Measurements from ENCODE around the gene PRKCG. TPM values are rescaled to one million over a fixed set of nuclear protein-coding genes. Genes with fewer than 3 reads are reported as not detected.
"Not testable (repeated sequence)": the region's sequence is repeated elsewhere in the genome, so short reads cannot be mapped to it uniquely, and the experiment has no call there.

Gene PRKCG
- polyA plus RNA-seq, 1 donor from 2014 or later = not detected

GRCh38 chr19:53912653-53913052 is 30.7 kb downstream of the PRKCG start:
- Mint-ChIP-seq H3K27ac (no peak overlapping the region), H3K4me1 (peaks cover 3 to 14% (median 6%) of the 10 kb centered on the region in 3 donors), H3K4me3 (no peak overlapping the region), H3K27me3 (peaks cover 38% of the 10 kb centered on the region), H3K36me3 (peaks cover 2% of the 10 kb centered on the region), H3K9me3 (peaks cover 0 to 13% (median 10%) of the 10 kb centered on the region in 3 donors)

GRCh38 chr19:53915000-53915399 is 33.0 kb downstream of the PRKCG start:
- Mint-ChIP-seq H3K27me3 (peaks cover 22% of the 10 kb centered on the region), H3K27ac (no peak overlapping the region), H3K4me1 (peaks cover 0 to 8% (median 3%) of the 10 kb centered on the region in 3 donors), H3K36me3 (peaks cover 2% of the 10 kb centered on the region), H3K4me3 (no peak overlapping the region), H3K9me3 (peaks cover 1 to 12% (median 9%) of the 10 kb centered on the region in 3 donors)

GRCh38 chr19:53916004-53916403 is 34.0 kb downstream of the PRKCG start:
- peaks cover 0 to 4% (median 3%) of the 10 kb centered on the region in 3 donors for H3K4me1 Mint-ChIP-seq

GRCh38 chr19:53917356-53917755 is 35.4 kb downstream of the PRKCG start:
- peaks cover 0 to 3% (median 0%) of the 10 kb centered on the region in 3 donors for H3K4me1 Mint-ChIP-seq
- peaks cover 4% of the 10 kb centered on the region for H3K27me3 Mint-ChIP-seq
- no peak overlapping the region for H3K27ac Mint-ChIP-seq
- peaks cover 2% of the 10 kb centered on the region for H3K36me3 Mint-ChIP-seq
- H3K4me3 Mint-ChIP-seq = no peak overlapping the region
- H3K9me3 Mint-ChIP-seq = peaks cover 1 to 9% (median 7%) of the 10 kb centered on the region in 3 donors

More at GRCh38 chr19:53916004-53916403, 34.0 kb downstream of the PRKCG start:
- Mint-ChIP-seq H3K9me3 (peaks cover 1 to 11% (median 9%) of the 10 kb centered on the region in 3 donors), H3K4me3 (no peak overlapping the region), H3K27ac (no peak overlapping the region), H3K27me3 (peaks cover 13% of the 10 kb centered on the region), H3K36me3 (peaks cover 2% of the 10 kb centered on the region)

DNA sequence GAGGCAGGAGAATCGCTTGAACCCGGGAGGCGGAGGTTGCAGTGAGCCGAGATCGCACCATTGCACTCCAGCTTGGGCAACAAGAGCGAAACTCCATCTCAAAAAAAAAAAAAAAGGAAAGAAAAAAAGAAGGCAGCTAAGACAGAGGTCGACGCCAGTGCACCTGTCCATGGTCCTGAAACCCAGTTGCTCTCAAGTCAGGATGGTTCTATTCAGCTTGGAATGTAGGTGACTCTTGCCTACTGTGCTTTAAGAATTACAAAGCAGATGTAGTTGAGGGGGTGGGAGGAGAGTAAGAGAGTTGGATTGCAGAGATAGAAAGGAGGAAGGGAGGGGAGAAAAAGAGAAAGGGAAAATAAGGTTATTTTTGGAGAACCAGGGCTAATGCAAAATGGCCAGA is 45.7 kb downstream of the PRKCG start:
- H3K9me3 Mint-ChIP-seq = peaks cover 0 to 7% (median 5%) of the 10 kb centered on the region in 3 donors
- H3K27me3 Mint-ChIP-seq = peaks cover 4% of the 10 kb centered on the region
- no peak overlapping the region for H3K4me3 Mint-ChIP-seq
- H3K27ac Mint-ChIP-seq = no peak overlapping the region
- H3K4me1 Mint-ChIP-seq = no peaks in the 10 kb centered on the region
- H3K36me3 Mint-ChIP-seq = peaks cover 3% of the 10 kb centered on the region

DNA sequence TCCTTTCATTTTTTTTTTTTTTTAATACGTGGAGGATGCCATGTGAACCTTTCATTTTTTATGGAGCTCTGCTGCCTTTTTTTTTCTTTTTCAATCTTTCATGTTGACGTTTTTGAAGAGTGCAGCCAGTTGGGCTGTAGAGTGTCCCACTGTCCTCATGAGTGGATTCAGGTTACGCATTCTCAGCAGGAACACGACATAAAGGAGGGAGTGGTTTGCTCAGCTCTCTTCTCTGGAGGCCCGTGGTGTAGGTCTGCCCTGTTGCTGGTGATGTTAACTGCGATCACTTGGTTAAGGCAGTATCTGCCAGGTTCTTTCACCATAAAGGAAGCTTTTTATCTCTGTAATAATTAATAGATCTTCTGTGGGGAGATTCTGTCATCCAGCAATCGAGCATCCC is 54.0 kb downstream of the PRKCG start:
- Mint-ChIP-seq H3K4me3 (no peak overlapping the region), H3K36me3 (peaks cover 1% of the 10 kb centered on the region), H3K27me3 (peaks cover 4% of the 10 kb centered on the region), H3K9me3 (peaks cover 0 to 6% (median 4%) of the 10 kb centered on the region in 3 donors), H3K4me1 (no peaks in the 10 kb centered on the region), H3K27ac (no peak overlapping the region)

DNA sequence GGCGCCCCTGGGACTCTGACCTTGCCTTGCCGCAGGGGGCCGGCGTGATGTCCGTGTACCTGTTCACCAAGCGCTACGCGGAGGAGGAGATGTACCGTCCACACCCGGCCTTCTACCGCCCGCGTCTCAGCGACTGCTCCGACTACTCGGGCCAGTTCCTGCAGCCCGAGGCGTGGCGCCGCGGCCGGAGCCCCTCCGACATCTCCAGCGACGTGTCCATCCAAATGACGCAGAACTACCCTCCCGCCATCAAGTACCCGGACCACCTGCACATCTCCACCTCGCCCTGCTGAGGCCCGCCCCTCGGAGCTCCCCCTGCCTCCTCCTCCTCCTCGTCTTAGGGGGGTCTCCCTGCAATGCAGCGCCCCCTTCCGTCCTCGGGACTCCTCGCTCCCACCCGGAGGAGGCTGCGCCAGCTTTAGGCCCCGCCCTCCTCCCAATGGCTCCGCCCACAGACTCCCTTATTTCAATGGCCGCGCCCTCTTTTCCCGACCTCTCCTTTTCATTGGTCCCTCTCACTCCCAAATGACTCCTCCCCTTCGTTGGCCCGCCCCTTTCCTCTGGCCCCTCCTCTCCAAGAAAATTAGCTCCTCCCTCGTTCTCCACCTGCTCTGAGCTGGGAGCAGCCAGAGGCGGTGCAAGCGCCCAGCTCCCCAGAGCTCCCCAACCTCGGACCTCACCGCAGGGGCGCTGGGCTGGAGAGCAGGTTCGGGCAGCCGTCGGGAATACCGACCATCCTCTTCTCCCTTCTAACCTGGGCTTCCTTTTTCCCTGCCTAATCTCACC is 60.2 kb downstream of the PRKCG start:
- no peak overlapping the region for H3K27ac Mint-ChIP-seq
- H3K4me1 Mint-ChIP-seq = no peaks in the 10 kb centered on the region
- peaks cover 0 to 8% (median 7%) of the 10 kb centered on the region in 3 donors for H3K9me3 Mint-ChIP-seq
- H3K36me3 Mint-ChIP-seq = peaks cover 3% of the 10 kb centered on the region
- peaks cover 14% of the 10 kb centered on the region for H3K27me3 Mint-ChIP-seq
- no peak overlapping the region for H3K4me3 Mint-ChIP-seq

DNA sequence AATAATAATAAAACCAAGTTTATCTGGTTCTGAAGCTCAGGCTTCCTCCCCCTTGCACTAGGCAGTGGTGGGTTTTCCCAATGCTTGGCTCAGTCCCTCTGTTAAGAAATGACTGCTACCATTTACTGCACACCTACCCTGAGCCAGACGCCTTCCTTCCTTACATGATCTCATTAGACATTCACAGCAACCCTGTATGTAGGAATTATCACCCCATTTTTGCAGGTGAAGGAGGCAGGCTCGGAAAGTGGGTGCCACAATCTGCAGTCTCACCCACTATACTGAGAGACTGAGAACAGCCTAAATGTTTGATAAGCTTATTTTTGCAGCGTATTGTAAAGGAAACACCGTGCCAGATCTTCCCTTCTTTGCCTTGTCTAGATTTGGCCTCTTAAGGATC is 62.4 kb downstream of the PRKCG start:
- Mint-ChIP-seq H3K36me3 (peaks cover 3% of the 10 kb centered on the region), H3K9me3 (peaks cover 0 to 8% (median 7%) of the 10 kb centered on the region in 3 donors), H3K27me3 (peaks cover 16% of the 10 kb centered on the region), H3K4me3 (no peak overlapping the region), H3K27ac (no peak overlapping the region), H3K4me1 (no peaks in the 10 kb centered on the region)

DNA sequence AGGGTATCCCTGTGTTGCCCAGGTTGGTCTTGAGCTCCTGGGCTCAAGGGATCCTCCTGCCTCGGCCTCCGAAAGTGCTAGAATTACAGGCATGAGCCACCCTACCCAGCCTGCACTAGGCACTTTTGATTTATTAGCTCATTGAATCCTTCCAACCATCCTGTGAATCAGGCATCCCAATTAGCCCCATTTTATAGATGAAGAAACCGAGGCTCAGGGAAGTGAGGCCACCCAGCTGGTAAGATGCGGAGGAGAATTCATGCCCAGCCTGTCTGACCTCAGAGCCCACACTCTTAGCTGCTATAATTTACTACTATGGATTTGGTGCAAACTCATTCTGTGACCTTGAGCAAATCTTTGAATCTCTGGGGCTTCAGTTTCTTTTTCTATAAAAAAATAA is 62.9 kb downstream of the PRKCG start:
- H3K27ac Mint-ChIP-seq = no peak overlapping the region
- no peak overlapping the region for H3K4me3 Mint-ChIP-seq
- H3K27me3 Mint-ChIP-seq = peaks cover 16% of the 10 kb centered on the region
- H3K4me1 Mint-ChIP-seq = no peaks in the 10 kb centered on the region
- H3K9me3 Mint-ChIP-seq = peaks cover 0 to 8% (median 7%) of the 10 kb centered on the region in 3 donors
- peaks cover 3% of the 10 kb centered on the region for H3K36me3 Mint-ChIP-seq

GRCh38 chr19:53945441-53945840 is 63.4 kb downstream of the PRKCG start:
- H3K27me3 Mint-ChIP-seq = peaks cover 12% of the 10 kb centered on the region
- no peak overlapping the region for H3K27ac Mint-ChIP-seq
- H3K4me3 Mint-ChIP-seq = peak overlapping the region in 1 of 4 donors; percentile 20
- peaks cover 1% of the 10 kb centered on the region for H3K36me3 Mint-ChIP-seq
- peaks cover 0 to 7% (median 4%) of the 10 kb centered on the region in 3 donors for H3K9me3 Mint-ChIP-seq
- H3K4me1 Mint-ChIP-seq = no peaks in the 10 kb centered on the region

DNA sequence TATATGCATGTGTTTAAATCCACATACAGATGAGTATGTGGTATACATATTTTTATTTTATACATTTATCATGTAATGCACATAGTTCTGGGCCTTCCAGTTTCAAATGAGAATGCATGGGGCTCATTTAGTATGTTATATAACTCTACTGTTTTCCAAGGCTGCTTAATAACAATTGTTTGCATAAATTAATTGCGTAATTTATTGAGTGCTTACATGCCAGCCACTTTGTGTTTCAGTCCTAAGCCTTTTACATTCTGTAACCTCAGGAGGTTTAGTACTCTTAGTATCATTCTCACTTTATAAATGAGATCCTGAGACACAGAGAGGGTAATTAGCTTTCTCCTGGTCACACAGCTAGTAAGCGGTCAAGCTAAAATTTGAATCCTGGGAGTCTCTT is 64.0 kb downstream of the PRKCG start:
- Mint-ChIP-seq H3K27me3 (peaks cover 12% of the 10 kb centered on the region), H3K4me1 (no peaks in the 10 kb centered on the region), H3K27ac (no peak overlapping the region), H3K36me3 (peaks cover 1% of the 10 kb centered on the region), H3K9me3 (peaks cover 0 to 7% (median 2%) of the 10 kb centered on the region in 3 donors), H3K4me3 (no peak overlapping the region)

GRCh38 chr19:53947624-53948023 is 65.6 kb downstream of the PRKCG start:
- Mint-ChIP-seq H3K27ac (no peak overlapping the region), H3K36me3 (peaks cover 1% of the 10 kb centered on the region), H3K4me1 (no peaks in the 10 kb centered on the region), H3K4me3 (no peak overlapping the region), H3K27me3 (peaks cover 8% of the 10 kb centered on the region), H3K9me3 (peaks cover 0 to 11% (median 5%) of the 10 kb centered on the region in 3 donors)

DNA sequence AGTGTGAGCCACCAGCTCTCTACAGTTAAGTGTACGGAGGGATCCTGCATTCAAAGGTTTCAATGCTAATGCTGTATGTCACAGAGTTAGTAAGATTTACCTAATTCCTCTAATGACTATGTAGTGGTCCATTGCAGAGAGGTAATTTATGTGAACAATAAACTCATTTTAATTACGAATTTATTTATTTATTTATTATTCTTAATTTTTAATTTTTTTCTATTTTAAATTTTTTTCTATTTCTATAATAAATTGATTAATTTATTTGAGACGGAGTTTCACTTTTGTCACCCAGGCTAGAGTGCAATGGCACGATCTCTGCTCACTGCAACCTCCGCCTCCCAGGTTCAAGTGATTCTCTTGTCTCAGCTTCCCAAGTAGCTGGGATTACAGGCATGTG is 66.6 kb downstream of the PRKCG start:
- not testable (repeated sequence) for H3K36me3 Mint-ChIP-seq, H3K4me3 Mint-ChIP-seq, H3K27ac Mint-ChIP-seq, H3K27me3 Mint-ChIP-seq, H3K4me1 Mint-ChIP-seq
- peaks cover 0 to 11% (median 8%) of the 10 kb centered on the region in 3 donors for H3K9me3 Mint-ChIP-seq

GRCh38 chr19:53951436-53951835 is 69.4 kb downstream of the PRKCG start:
- H3K9me3 Mint-ChIP-seq = peaks cover 3 to 8% (median 3%) of the 10 kb centered on the region in 3 donors
- no peaks in the 10 kb centered on the region for H3K4me1 Mint-ChIP-seq
- no peak overlapping the region for H3K4me3 Mint-ChIP-seq
- H3K27ac Mint-ChIP-seq = peak overlapping the region in 1 of 3 donors; percentile 2
- peaks cover 10% of the 10 kb centered on the region for H3K27me3 Mint-ChIP-seq
- H3K36me3 Mint-ChIP-seq = no peaks in the 10 kb centered on the region

DNA sequence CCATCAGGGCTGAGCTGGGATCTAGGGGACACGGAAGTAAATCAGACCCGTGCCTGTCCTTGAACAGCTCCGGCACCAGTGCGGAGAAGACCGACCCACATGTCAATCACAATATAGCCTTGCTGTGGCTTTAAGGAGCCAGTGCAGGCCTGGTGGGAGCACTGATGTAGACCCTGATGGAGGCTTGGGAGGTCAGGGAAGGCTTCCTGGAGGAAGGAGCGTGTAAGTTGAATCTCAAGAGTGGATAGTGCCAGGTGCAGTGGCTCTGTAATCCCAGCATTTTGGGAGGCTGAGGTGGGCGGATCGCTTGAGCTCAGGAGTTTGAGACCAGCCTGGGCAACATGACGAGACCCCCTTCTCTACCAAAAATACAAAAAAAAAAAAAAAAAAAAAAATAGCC is 70.0 kb downstream of the PRKCG start:
- Mint-ChIP-seq H3K9me3 (peaks cover 3 to 8% (median 3%) of the 10 kb centered on the region in 3 donors), H3K4me1 (no peaks in the 10 kb centered on the region), H3K27me3 (peaks cover 13% of the 10 kb centered on the region), H3K36me3 (no peaks in the 10 kb centered on the region), H3K27ac (peak overlapping the region in 1 of 3 donors; percentile 2), H3K4me3 (peak overlapping the region in 1 of 4 donors; percentile 8)

DNA sequence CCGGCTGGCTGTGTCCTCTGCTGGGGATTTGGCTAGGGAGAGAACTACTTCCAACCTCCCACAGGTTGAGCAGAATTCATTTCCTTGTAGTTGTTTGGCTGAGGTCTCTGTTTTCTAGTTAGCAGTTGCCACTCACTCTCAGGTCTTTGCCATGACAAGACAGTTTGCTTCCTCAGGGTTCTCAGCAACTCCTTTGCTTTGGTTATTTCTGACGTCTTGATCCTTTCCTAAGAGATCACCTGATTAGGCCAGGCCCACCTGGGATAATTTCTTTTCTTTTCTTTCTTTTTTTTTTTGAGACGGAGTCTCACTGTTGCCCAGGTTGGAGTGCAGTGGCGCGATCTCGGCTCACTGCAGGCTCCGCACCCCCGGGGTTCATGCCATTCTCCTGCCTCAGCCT is 71.4 kb downstream of the PRKCG start:
- Mint-ChIP-seq H3K27me3 (peaks cover 18% of the 10 kb centered on the region), H3K36me3 (no peaks in the 10 kb centered on the region), H3K4me3 (no peak overlapping the region), H3K4me1 (no peaks in the 10 kb centered on the region), H3K27ac (no peak overlapping the region), H3K9me3 (peaks cover 3 to 11% (median 3%) of the 10 kb centered on the region in 3 donors)

Measured in IgD-negative memory B cell (primary cell).